ENCODE data around the gene LRRC59.
A peak's percentile ranks its signal among the peaks of the same experiment; 100 is the strongest.
"Not testable (repeated sequence)": the region's sequence is repeated elsewhere in the genome, so short reads cannot be mapped to it uniquely, and the experiment has no call there.

The LRRC59 gene

GRCh38 chr17:50347894-50348291 is 49.4 kb downstream of the LRRC59 start:
- DNase-seq (ENCODE audit: insufficient read length) (no peak), FAIRE-seq (no peak)
- TF ChIP-seq TAF1 (IDR thresholded peaks at IDR 0.05; ENCODE audit: borderline replicate concordance, low read depth, low read length), result no peak
- TF ChIP-seq POLR2A (IDR thresholded peaks at IDR 0.05; ENCODE audit: low read depth, low read length), result no peak
- no peak for TF ChIP-seq POLR2AphosphoS5 (IDR thresholded peaks at IDR 0.05; ENCODE audit: low read depth, low read length)

- TF ChIP-seq TAF1 (IDR thresholded peaks at IDR 0.05; ENCODE audit: borderline replicate concordance, low read depth, low read length) (no peak), POLR2A (IDR thresholded peaks at IDR 0.05; ENCODE audit: low read depth, low read length) (peak; percentile 15; the same call in 1 of the 2 replicates)
- DNase-seq (ENCODE audit: insufficient read length), result no peak
- no peak for FAIRE-seq
Observed at GRCh38 chr17:50347117-50347893, 50.0 kb downstream of the LRRC59 start.

- TF ChIP-seq POLR2AphosphoS5 (IDR thresholded peaks at IDR 0.05; ENCODE audit: low read depth, low read length) (no peak), TAF1 (IDR thresholded peaks at IDR 0.05; ENCODE audit: borderline replicate concordance, low read depth, low read length) (no peak; the same call in 1 of the 2 replicates), POLR2A (IDR thresholded peaks at IDR 0.05; ENCODE audit: low read depth, low read length) (no peak)
- peak; percentile 60 for DNase-seq (ENCODE audit: insufficient read length)
- peak; percentile 27 for FAIRE-seq
Observed at GRCh38 chr17:50346313-50347116, 50.8 kb downstream of the LRRC59 start.

DNA sequence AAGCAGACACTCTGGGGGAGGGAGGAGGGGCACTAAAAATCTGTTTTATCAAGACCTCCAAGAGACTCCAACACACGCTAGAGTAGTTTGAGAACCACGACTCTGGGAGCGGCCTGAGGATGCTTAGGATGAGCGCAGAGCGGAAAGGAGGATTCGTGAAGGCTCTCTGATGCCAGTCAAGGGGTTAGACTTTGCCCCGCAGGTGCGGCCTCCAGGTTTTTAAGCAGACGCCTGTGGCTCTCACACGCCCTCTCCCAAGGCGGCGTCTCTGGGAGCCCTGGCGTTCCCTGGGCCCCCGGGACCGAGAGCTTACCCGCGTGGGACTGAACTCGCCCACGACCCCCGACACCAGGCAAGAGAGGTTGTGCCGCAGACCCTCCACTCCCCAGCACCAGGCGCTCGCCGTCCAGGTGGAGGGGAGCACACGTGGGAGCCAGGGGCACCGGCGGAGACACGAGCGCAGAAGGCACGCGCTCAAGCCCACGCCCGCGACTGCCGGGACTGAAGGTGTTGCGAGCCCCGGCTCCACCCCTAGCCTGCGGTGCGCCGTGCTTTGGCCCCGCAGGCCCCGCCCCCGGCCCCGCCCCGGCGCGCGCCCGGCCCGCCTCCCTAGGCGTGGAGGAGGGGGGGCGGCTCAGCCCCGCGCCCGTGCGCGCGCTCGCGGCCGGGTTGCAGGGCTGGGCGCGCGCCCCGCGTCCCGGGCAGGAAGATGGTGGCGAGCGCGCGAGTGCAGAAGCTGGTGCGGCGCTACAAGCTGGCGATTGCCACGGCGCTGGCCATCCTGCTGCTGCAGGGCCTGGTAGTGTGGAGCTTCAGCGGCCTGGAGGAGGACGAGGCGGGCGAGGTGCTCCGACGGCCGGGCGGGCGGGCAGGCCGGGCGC is 51.7 kb downstream of the LRRC59 start, which contains the start of gene XYLT2:
XYLT2 (plus strand) TSS at position 695 of the 881 bp plus-strand sequence; CDS start at position 710, 15 bp downstream.
- FAIRE-seq (peak; percentile 85), DNase-seq (ENCODE audit: insufficient read length) (peak; percentile 95)
- TF ChIP-seq POLR2AphosphoS5 (IDR thresholded peaks at IDR 0.05; ENCODE audit: low read depth, low read length), result peak; percentile 38; the same call in 1 of the 2 replicates
- TF ChIP-seq POLR2A (IDR thresholded peaks at IDR 0.05; ENCODE audit: low read depth, low read length), result peak; percentile 82
- TF ChIP-seq TAF1 (IDR thresholded peaks at IDR 0.05; ENCODE audit: borderline replicate concordance, low read depth, low read length), result 0 out of 2 replicates have a peak, but pooled peaks have one; percentile 40

- peak; percentile 5 for FAIRE-seq
- DNase-seq (ENCODE audit: insufficient read length), result no peak
- TF ChIP-seq TAF1 (IDR thresholded peaks at IDR 0.05; ENCODE audit: borderline replicate concordance, low read depth, low read length), result no peak
- TF ChIP-seq POLR2A (IDR thresholded peaks at IDR 0.05; ENCODE audit: low read depth, low read length), result no peak
- no peak for TF ChIP-seq POLR2AphosphoS5 (IDR thresholded peaks at IDR 0.05; ENCODE audit: low read depth, low read length)
Observed at GRCh38 chr17:50344731-50345365, 52.5 kb downstream of the LRRC59 start.

- FAIRE-seq (no peak), DNase-seq (ENCODE audit: insufficient read length) (no peak)
- TF ChIP-seq POLR2AphosphoS5 (IDR thresholded peaks at IDR 0.05; ENCODE audit: low read depth, low read length) (no peak), TAF1 (IDR thresholded peaks at IDR 0.05; ENCODE audit: borderline replicate concordance, low read depth, low read length) (no peak), POLR2A (IDR thresholded peaks at IDR 0.05; ENCODE audit: low read depth, low read length) (no peak)
Observed at GRCh38 chr17:50339381-50339780, 57.9 kb downstream of the LRRC59 start.

DNA sequence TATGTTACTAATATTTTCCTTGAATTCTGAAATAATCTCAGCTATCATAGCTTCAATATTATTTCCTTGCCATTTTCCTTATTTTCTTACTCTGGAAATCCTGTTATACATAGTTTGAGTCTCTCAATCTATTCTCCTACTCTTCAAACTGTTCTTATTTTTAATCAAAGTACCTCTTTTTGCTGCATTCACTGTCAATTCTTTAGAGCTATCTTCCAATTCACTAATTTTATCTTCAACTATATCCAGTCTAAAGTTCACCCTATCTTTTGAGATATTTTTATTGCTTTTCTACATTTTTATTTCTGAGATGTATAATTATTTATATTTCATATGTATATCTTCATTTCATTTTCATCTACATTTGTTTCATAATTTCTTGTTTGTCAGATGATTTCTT is 58.7 kb downstream of the LRRC59 start:
- no peak for FAIRE-seq
- no peak for DNase-seq (ENCODE audit: insufficient read length)
- TF ChIP-seq TAF1 (IDR thresholded peaks at IDR 0.05; ENCODE audit: borderline replicate concordance, low read depth, low read length) (no peak), POLR2AphosphoS5 (IDR thresholded peaks at IDR 0.05; ENCODE audit: low read depth, low read length) (no peak), POLR2A (IDR thresholded peaks at IDR 0.05; ENCODE audit: low read depth, low read length) (no peak)

DNA sequence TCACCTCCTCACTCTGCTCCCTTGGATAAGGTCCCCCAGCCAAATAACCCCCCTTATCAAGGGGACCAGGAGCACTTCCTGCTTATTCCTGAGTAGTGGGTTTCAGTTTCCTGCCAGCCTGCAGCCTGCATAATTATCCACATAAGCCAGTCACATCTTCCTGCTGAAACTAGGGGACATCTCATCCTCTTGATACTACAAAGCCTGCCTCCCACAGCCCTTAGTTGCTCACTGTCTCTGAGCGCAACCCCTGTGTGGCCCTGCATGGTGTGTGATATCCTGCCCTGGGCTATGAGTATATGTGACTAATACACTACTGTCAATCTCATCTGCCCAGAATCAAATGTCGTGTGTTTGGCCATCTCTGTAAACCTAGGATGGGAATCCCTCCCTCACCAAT is 59.4 kb downstream of the LRRC59 start:
- FAIRE-seq (no peak), DNase-seq (ENCODE audit: insufficient read length) (no peak)
- TF ChIP-seq POLR2AphosphoS5 (IDR thresholded peaks at IDR 0.05; ENCODE audit: low read depth, low read length) (no peak), TAF1 (IDR thresholded peaks at IDR 0.05; ENCODE audit: borderline replicate concordance, low read depth, low read length) (no peak)

- FAIRE-seq; DNase-seq (ENCODE audit: insufficient read length): not testable (repeated sequence)
Observed at GRCh38 chr17:50333291-50334057, 63.8 kb downstream of the LRRC59 start.

- no peak for TF ChIP-seq TAF1 (IDR thresholded peaks at IDR 0.05; ENCODE audit: borderline replicate concordance, low read depth, low read length)
- TF ChIP-seq POLR2A (IDR thresholded peaks at IDR 0.05; ENCODE audit: low read depth, low read length), result no peak
- TF ChIP-seq POLR2AphosphoS5 (IDR thresholded peaks at IDR 0.05; ENCODE audit: low read depth, low read length), result no peak
- no peak for FAIRE-seq
Observed at GRCh38 chr17:50332196-50332595, 65.1 kb downstream of the LRRC59 start.

More at GRCh38 chr17:50332196-50332595, 65.1 kb downstream of the LRRC59 start:
- DNase-seq (ENCODE audit: insufficient read length), result no peak
